Fibroblast of lung (primary cell): ENCODE results near the gene TMEM82.

Experiments used
- EZH2 ChIP-seq: IDR thresholded peaks from 2 replicates; pipeline ENCODE4 v1.5.1; 2012; ENCODE audit warnings: low read length, control low read depth, mild to moderate bottlenecking; ENCODE audit errors: missing control alignments
- TF ChIP-seq, protein P1 (sequence below), 2 donors: IDR thresholded peaks in 1 of 2; conservative IDR thresholded peaks in 1 of 2; 1 replicate in 1 of 2; 2 replicates in 1 of 2; pipeline ENCODE4 v1.5.1; 2011 to 2012; ENCODE audit warnings: low read length in 2 of 2, control low read depth in 1 of 2, inconsistent platforms in 1 of 2, low read depth in 1 of 2, mild to moderate bottlenecking in 1 of 2

DNA sequence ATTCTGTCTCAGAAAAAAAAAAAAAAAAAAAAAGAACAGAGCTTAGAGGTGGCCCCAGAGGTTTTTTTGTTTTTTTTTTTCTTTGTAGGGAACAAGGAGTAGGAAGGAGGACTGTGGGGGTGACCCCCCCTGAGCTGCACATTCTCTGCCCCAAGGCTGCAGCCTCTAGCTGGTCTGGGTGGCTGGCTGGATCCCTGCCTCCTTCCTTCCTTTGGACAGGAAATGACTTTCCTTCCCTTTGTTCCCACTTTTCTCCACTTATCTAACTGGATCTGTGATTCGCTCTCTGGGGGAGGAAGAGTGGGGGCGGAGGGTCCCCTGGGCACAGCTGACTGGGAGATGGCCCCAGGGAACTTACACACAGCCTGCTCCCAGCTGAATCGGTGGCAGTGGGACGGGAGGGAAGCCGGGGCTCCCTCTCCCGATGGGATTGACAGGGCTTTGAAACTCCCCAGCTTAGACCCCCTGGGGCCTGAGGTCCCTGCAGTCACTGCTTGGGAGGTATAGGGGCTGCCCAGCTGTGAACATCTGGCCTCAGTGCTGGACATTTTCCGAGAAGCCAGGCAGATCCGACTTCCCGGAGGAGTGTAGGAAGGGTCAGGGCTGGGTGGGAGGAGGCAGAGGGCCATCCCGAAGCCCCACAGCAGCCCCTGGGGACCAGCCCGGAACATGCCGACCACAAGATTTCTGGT lies 18.4 kb downstream of the TMEM82 start:
- TF ChIP-seq, protein P1, sequence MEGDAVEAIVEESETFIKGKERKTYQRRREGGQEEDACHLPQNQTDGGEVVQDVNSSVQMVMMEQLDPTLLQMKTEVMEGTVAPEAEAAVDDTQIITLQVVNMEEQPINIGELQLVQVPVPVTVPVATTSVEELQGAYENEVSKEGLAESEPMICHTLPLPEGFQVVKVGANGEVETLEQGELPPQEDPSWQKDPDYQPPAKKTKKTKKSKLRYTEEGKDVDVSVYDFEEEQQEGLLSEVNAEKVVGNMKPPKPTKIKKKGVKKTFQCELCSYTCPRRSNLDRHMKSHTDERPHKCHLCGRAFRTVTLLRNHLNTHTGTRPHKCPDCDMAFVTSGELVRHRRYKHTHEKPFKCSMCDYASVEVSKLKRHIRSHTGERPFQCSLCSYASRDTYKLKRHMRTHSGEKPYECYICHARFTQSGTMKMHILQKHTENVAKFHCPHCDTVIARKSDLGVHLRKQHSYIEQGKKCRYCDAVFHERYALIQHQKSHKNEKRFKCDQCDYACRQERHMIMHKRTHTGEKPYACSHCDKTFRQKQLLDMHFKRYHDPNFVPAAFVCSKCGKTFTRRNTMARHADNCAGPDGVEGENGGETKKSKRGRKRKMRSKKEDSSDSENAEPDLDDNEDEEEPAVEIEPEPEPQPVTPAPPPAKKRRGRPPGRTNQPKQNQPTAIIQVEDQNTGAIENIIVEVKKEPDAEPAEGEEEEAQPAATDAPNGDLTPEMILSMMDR (conservative IDR thresholded peaks at IDR 0.05 in 1 of 2, IDR thresholded peaks at IDR 0.05 in 1 of 2; ENCODE audit: low read depth in 1 of 2, low read length in 2 of 2), result peak in 1 of 2 donors; percentile 4
- TF ChIP-seq EZH2, result no peak
